ENCODE results near the gene BSDC1.
"Not testable (repeated sequence)": the region's sequence is repeated elsewhere in the genome, so short reads cannot be mapped to it uniquely, and the experiment has no call there.

BSDC1 gene

DNA sequence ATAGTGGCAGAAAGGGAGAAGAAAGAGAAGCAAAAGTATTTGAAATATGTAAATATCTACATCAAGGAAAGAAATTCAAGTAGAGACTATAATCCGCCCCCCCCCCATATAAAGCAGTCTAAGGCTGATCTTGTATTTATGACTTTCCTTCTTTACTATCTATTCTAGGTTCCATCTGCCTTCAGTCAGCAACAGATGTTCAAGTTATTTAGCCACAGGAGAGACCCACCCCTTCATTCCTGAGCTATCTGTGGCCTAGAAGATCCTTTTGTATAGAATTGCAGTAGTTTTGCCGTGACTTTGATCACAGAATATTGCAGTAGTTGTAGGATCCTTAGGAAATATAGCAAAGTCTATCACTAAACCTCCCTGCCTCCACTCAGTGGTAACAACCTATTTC is 10.7 kb upstream of the BSDC1 start:
- H3K4me3 Mint-ChIP-seq = no peak overlapping the region
- peaks cover 7% of the 10 kb centered on the region for H3K4me1 Mint-ChIP-seq
- DNase-seq (no peak), ATAC-seq (no peak)
- no peak overlapping the region for H3K27ac Mint-ChIP-seq
- H3K9me3 Mint-ChIP-seq = no peaks in the 10 kb centered on the region
- H3K27me3 Mint-ChIP-seq = no peaks in the 10 kb centered on the region

DNA sequence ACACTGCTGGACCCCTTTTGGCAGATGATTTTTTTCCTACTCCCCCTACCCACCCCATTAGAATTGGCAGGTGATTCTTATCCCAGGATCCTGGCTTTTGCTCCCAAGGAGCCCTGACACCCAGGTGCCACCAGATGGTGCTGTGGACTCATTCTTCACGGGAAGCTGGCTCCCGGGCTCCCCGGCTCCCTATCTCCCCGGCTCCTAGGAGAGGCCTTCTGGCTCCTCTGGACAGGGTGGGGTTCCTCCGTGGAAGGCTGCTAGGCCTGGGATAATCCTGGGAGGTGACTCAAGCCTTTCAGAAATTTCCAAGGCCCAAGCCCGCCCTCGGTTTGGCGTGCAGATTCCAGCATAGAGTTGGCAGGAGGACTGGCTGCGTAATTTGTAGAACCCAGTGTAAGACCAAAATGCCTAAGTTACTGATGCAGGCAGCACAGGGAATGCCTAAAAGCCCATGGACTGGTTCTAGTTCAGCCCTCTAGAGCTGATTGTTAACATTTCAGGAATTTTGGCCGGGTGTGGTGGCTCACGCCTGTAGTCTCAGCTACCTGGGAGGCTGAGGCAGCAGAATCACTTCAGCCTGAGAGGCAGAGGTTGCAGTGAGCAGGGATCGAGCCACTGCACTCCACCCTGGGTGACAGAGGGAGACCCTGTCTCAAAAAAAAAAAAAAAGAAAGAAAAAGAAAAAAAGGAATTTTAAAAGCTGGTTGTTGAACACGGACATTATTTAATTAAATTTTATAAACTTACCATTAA is 6.8 kb upstream of the BSDC1 start:
- peak overlapping the region in 1 of 2 donors; percentile 57 for H3K4me3 Mint-ChIP-seq
- H3K9me3 Mint-ChIP-seq = peaks cover 0 to 7% of the 10 kb centered on the region in 2 donors
- no peaks in the 10 kb centered on the region for H3K27me3 Mint-ChIP-seq
- DNase-seq = peak; percentile 34 to 47
- peaks cover 7% of the 10 kb centered on the region for H3K4me1 Mint-ChIP-seq
- no peak overlapping the region for H3K27ac Mint-ChIP-seq
- ATAC-seq = peak; percentile 64

DNA sequence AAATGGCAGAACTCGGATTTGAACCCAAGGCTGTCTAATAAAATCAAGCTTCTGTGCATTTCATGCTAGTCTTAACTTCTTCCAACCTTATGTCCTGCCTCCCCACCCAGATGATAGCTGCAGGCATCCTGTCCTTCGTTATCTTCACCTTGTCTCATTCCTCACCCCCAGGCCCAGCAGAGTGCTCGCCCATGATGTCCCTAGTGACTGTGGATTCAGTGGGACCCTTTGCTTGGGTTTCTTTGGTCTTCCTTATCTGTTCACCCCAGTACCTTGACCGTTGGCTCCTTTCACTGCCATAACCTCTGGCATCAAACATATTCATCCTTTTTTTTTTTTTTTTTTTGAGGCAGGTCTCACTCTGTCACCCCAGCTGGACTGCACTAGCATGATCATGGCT is 5.6 kb upstream of the BSDC1 start:
- Mint-ChIP-seq H3K27me3 (no peaks in the 10 kb centered on the region), H3K4me3 (no peak overlapping the region), H3K4me1 (peaks cover 13% of the 10 kb centered on the region), H3K27ac (no peak overlapping the region), H3K9me3 (peaks cover 0 to 7% of the 10 kb centered on the region in 2 donors)
- ATAC-seq (no peak), DNase-seq (no peak)

DNA sequence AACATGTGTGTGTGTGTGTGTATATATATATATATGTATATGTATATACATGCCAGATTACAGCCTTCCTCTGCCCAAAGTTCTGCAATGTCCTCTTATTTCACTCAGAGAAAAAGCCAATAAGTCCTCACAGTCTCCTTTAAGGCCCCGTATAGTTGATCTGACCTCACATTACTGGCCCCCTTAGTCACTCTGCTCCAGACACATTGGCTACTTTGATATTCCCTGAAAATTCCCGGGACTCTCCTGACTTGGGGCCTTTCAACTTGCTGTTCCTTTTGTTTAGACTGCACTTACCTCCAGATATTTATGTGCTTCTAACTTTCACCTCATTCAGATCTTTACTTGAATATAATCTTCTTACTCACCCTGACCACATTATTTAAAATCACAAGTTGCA is 4.2 kb upstream of the BSDC1 start:
- Mint-ChIP-seq H3K9me3 (peaks cover 0 to 7% of the 10 kb centered on the region in 2 donors), H3K4me3 (no peak overlapping the region), H3K27ac (no peak overlapping the region), H3K27me3 (no peaks in the 10 kb centered on the region), H3K4me1 (peaks cover 22% of the 10 kb centered on the region)
- DNase-seq (no peak), ATAC-seq (no peak)

DNA sequence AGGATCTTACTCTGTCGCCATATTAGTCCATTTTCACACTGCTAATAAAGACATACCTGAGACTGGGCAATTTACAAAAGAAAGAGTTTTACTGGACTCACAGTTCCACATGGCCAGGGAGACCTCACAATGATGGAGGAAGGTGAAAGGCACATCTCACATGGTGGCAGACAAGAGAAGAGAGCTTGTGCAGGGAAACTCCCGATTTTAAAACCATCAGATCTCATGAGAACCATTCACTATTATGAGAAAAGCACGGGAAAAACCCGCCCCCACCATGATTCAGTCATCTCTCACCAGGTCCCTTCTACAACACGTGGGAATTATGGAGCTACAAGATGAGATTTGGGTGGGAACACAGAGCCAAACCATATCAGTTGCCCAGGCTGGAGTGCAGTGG is 2.3 kb upstream of the BSDC1 start:
- not testable (repeated sequence) for H3K4me3 Mint-ChIP-seq, H3K9me3 Mint-ChIP-seq, H3K27ac Mint-ChIP-seq, DNase-seq, H3K27me3 Mint-ChIP-seq, ATAC-seq
- H3K4me1 Mint-ChIP-seq = peaks cover 34% of the 10 kb centered on the region

DNA sequence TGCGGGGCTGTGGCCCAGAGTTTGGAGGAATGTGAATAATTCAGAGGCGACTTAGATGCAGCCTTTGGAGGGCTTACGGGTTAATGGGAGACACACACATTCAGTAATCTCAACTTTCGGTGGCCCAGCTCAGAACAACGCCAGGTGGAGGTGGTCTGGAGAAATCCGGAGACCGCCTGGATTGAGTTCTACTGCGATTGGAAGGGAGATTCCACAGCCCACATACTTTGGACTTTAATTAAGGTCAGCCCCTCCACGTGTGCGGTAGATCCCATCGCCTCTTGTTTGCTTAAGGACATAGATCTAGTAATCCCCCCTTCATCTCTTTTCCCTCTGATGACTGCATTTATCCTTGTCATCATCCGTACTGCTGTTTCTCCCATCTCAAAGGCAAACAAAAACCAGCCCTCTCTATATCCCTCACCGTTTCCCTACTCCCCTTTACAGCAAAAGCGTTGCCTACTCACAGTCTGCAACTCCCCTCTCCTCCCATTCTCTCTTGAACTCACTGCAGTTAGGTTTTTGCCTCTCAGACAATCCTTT is 720 bp upstream of the BSDC1 start:
- peaks cover 27% of the 10 kb centered on the region for H3K4me1 Mint-ChIP-seq
- no peak for DNase-seq
- H3K9me3 Mint-ChIP-seq = peaks cover 0 to 7% of the 10 kb centered on the region in 2 donors
- ATAC-seq = no peak
- peak overlapping the region; percentile 99 for H3K27ac Mint-ChIP-seq
- H3K4me3 Mint-ChIP-seq = peak overlapping the region; percentile 99
- no peaks in the 10 kb centered on the region for H3K27me3 Mint-ChIP-seq

DNA sequence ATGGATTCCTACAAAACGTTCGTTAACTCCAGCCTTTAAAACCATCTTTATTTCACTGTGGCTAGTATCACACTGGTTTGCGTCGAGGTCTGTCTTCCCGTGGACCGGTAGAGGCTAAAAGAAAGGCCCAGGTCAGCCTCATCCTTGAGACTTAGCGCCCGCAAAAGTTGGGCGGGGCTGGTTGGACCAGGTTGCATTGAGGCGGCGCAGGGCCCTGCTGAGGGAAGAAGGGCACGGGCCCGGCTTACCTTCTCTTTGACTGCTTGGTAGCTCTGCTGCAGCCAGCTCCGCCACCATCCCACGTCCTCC is 455 bp downstream of the BSDC1 start:
- Mint-ChIP-seq H3K9me3 (peaks cover 0 to 7% of the 10 kb centered on the region in 2 donors), H3K4me1 (peaks cover 27% of the 10 kb centered on the region), H3K27me3 (no peaks in the 10 kb centered on the region), H3K27ac (peak overlapping the region; percentile 99), H3K4me3 (peak overlapping the region; percentile 99)
- DNase-seq (no peak), ATAC-seq (peak; percentile 15)

DNA sequence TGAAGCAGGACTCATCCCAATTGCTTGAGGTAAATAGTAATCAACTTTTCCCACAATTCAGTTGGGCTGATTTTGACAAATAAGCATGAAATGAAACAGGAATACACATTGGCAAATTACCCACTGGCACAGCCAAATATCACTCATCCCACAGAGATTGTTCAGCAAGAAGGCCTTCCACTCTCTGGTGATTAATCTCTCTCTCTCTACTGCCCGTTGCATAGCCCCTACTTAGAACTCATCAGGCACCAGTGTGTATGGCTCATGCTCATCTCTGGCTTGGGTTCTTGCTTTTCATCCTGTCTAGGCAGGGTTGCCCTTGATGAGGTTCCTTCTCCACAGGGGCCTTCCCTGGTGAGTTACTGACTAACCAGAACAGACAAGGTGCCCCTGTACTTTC is 1.1 kb downstream of the BSDC1 start:
- peak overlapping the region; percentile 99 for H3K27ac Mint-ChIP-seq
- ATAC-seq (no peak), DNase-seq (peak in 1 of 2 donors; percentile 19)
- peaks cover 0 to 7% of the 10 kb centered on the region in 2 donors for H3K9me3 Mint-ChIP-seq
- peaks cover 27% of the 10 kb centered on the region for H3K4me1 Mint-ChIP-seq
- H3K4me3 Mint-ChIP-seq = peak overlapping the region; percentile 99
- no peaks in the 10 kb centered on the region for H3K27me3 Mint-ChIP-seq

DNA sequence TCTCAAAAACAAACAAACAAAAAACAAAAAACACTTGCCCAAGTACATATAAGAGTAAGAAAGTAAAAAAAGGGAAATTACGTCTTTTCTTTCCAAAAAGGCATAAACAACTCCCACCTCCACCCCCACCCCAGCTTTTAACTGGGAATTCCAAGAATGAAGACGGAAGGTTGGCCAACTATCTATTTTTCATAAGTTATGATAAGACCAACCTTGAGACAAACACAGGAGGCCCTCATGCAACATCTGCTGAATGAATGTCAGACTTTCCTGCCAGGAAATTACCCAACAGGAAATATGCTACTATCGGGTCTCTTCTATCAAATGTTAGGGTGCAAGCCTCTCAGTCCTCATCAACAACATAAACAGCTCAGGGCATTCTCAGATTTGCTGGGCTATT is 1.9 kb downstream of the BSDC1 start:
- no peaks in the 10 kb centered on the region for H3K27me3 Mint-ChIP-seq
- H3K4me1 Mint-ChIP-seq = peaks cover 27% of the 10 kb centered on the region
- peak overlapping the region; percentile 12 to 40 for H3K4me3 Mint-ChIP-seq
- no peak for ATAC-seq
- DNase-seq = no peak
- peaks cover 0 to 7% of the 10 kb centered on the region in 2 donors for H3K9me3 Mint-ChIP-seq
- H3K27ac Mint-ChIP-seq = peak overlapping the region in 1 of 2 donors; percentile 35

DNA sequence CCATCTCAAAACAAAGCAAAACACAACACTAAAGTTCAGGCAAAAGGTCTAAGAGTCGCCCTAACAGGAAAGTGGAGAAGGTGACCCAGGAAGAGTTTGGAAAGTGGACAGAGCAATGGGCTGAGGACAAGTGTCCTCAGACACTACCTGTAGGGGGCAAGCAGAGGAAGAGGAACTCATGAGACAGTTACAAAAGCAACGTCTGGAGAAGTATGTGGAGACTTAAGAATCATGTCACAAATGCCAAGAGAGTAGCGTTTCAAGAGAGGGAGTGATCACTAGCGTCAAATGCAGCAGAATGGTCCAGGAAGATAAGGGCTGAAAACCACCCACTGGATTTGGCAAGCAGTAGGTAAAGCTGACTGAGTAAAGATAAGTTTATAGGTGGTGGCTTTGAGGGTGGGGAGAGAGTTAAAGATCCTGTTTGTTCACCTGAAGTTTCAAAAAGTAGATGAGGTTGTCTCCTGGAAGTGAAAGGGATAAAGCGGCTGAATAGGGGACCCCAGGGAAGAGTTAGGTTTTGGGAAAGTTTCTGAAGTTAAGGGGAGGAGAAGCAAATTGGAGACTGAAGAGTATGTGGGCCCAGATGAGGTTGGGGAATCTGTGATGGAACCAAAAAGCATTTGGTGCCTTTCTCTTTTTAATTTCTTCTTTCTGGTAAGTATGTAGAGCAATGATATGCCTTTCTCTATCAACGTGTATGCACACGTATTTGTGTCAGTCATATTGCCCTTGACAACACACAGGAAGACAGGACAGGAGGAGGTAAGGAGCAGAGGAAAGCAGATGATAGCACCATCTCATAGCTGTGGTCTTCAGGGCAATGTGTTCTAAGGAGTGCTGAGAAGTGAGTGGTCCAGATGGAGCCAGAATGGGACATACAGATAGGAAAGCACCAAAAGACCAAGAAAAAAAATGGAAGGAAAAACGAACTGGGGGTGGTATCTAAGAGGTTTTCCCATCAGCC is 3.1 kb downstream of the BSDC1 start:
- no peak for DNase-seq
- H3K27ac Mint-ChIP-seq = no peak overlapping the region
- peaks cover 0 to 1% of the 10 kb centered on the region in 2 donors for H3K9me3 Mint-ChIP-seq

DNA sequence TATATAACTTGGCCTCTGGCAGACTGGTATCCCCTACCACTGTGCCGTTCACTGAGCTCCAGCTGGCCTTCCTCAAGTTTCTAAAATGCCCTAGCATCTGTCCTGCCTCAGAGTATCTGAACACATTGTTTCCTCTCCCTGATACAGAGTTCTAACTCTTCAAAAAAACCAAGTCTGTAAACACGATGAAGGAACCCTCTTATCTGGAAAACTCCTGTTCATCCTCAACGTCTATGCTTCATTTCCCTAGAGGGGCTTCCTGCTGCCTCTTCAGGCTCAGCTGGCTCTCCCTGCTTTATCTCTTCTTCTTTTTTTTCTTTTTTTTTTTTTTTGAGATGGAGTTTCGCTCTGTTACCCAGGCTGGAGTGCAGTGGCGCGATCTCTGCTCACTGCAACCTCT is 5.6 kb downstream of the BSDC1 start:
- no peaks in the 10 kb centered on the region for H3K9me3 Mint-ChIP-seq
- H3K27ac Mint-ChIP-seq = no peak overlapping the region
- no peaks in the 10 kb centered on the region for H3K27me3 Mint-ChIP-seq
- H3K4me3 Mint-ChIP-seq = no peak overlapping the region
- peaks cover 14% of the 10 kb centered on the region for H3K4me1 Mint-ChIP-seq
- ATAC-seq (no peak), DNase-seq (no peak)

More for the DNA sequence above, 3.1 kb downstream of the BSDC1 start:
- no peak overlapping the region for H3K4me3 Mint-ChIP-seq
- H3K27me3 Mint-ChIP-seq = no peaks in the 10 kb centered on the region
- no peak for ATAC-seq
- peaks cover 27% of the 10 kb centered on the region for H3K4me1 Mint-ChIP-seq

DNA sequence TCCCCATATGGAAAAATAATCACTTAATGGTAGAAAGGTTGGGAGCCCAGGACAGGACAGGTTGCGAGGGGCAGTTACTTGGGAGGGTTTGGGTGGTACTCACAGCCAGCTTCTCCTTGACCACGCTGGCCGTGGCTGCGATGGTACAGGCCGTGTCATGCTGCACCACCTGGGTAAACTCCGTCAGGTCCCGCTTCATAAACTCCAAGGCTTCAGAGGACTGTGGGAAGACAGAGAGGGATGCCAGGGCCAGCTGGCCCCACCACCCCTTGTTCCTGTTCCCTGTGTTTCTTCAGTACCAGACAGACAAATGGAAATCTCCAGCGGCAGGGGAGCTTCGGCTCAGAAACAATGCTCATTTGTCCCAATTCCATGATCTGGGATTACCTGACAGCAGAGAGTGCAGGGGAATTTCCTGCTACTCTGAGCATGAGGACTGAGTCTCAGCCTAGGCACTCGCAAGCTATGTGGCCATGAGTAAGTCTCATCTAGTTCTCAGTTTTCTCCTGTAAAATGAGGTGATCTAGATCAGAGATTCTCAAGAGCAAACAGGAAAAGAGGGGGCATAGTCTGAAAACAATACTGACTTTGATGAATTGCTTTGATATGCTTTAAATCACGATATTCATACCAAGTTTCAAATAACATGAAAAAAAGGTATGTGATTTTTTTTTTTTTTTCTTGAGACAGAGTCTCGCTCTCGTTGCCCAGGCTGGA is 7.4 kb downstream of the BSDC1 start:
- Mint-ChIP-seq H3K4me1 (no peaks in the 10 kb centered on the region), H3K27ac (no peak overlapping the region), H3K27me3 (no peaks in the 10 kb centered on the region), H3K9me3 (no peaks in the 10 kb centered on the region), H3K4me3 (no peak overlapping the region)
- ATAC-seq = no peak
- DNase-seq = no peak

DNA sequence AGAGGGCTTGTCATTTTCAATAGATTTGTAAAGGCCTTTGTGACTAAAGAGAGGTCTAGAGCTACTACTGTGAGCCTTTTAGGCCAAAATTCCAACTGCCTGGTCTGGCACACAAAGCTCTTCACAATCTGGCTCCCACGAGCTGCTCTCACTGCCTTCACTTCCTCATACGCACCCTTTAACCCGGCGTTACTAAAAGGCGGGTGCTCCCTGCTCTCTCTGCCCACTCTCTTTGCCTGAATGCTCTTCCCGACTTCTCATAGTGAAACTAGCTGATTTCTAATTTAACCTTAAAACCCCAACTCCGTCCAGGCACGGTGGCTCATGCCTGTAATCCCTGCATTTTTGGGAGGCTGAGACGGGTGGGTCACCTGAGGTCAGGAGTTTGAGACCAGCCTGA is 14.2 kb downstream of the BSDC1 start:
- Mint-ChIP-seq H3K27me3 (no peaks in the 10 kb centered on the region), H3K27ac (no peak overlapping the region), H3K9me3 (no peaks in the 10 kb centered on the region), H3K4me1 (no peaks in the 10 kb centered on the region), H3K4me3 (no peak overlapping the region)
- DNase-seq (no peak), ATAC-seq (no peak)

DNA sequence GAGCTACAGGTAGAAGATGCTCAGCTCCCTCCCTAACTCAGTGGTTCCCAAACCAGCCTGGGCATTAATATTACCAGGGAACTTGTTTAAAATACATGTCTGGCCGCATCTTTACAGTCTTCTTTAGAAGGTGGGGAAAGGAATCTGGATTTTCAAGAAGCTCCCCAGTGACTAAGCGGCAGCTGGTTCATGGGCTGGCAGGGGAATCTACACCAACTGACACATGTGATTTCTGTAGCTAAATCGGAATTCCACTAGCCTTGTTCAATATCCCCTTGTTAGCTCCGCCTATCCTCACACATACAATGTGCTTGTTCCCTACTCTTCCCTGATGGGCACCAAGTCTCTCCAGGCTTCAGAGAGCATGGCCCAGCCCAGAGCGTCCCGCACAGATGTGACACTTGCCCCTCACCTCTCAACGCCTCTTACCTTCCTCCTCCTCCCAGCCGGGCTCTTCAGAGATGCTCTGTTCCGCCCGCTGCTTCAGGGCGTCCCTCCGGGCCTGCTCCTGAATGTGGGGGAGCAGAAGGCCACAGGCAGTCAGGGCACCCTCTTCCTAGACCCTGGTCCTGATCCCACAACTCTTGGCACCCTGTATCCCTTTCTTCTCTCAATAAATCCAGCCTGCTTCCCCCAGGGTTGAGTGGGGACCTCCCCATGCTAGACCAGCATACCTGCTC is 16.6 kb downstream of the BSDC1 start:
- Mint-ChIP-seq H3K27ac (no peak overlapping the region), H3K4me3 (no peak overlapping the region), H3K9me3 (no peaks in the 10 kb centered on the region), H3K4me1 (peaks cover 3% of the 10 kb centered on the region), H3K27me3 (no peaks in the 10 kb centered on the region)
- ATAC-seq (no peak), DNase-seq (no peak)

DNA sequence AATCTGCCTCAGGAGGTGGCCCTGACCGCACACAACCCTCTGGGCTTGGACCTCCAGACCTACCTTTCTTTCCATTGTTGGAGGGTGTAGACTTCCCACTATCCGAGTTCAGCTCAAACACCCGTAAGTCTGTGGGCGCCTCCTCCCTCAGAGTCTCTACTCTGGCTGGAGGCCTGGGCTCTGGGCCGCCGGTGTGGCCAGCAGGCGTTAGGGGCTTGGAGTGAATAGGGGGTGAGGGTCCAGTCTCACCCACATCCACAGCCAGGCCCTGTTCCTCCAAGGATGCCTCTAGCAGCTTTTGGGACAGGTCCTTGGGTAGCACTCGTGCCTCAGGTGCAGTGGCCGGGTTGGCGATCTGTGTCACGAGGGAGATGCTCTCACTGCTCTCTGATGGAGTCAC is 18.0 kb downstream of the BSDC1 start:
- Mint-ChIP-seq H3K4me1 (peaks cover 16% of the 10 kb centered on the region), H3K4me3 (no peak overlapping the region), H3K27me3 (no peaks in the 10 kb centered on the region), H3K27ac (no peak overlapping the region), H3K9me3 (no peaks in the 10 kb centered on the region)
- DNase-seq (no peak), ATAC-seq (no peak)
